B cell (primary cell): ENCODE results near the gene HOXB8. TPM values are rescaled to one million over a fixed set of nuclear protein-coding genes. Genes with fewer than 3 reads are reported as not detected.
A peak's percentile ranks its signal among the peaks of the same experiment; 100 is the strongest.

Source experiments
- ATAC-seq: fragments of 200-7000 bp; cut with Tn5 transposase; one replicate; pipeline ENCODE4 v1.10.0; 2021; ENCODE audit warnings: low read depth, mild to moderate bottlenecking, moderate number of reproducible peaks, moderate library complexity
- CTCF ChIA-PET: fragments of 350-600 bp; sonication (Branson Sonifier 250); formaldehyde crosslinking; loops from one replicate; lab custom pipeline; 2021; ENCODE audit warnings: antibody characterized with exemption, inconsistent platforms; lab: Charles Lee
- POLR2A ChIA-PET: fragments of 350-600 bp; sonication (Branson Sonifier 250); formaldehyde crosslinking; loops from one replicate; lab custom pipeline; 2021; ENCODE audit warnings: antibody characterized with exemption; lab: Charles Lee
- DNase-seq: peaks from one replicate; pipeline ENCODE4 v3.0.0; 2013
- H2AFZ ChIP-seq: 2 replicates; pipeline ENCODE4 v1.6.1; 2012; ENCODE audit warnings: mild to moderate bottlenecking, low read depth, low read length; ENCODE audit not compliant: insufficient read depth, poor library complexity, severe bottlenecking
- H3K27ac ChIP-seq, 2 donors: 1 replicate in 1 of 2; 2 replicates in 1 of 2; pipeline ENCODE4 v1.5.1; 2012 to 2013; ENCODE audit warnings: low read length in 2 of 2, mild to moderate bottlenecking in 2 of 2, moderate library complexity in 1 of 2
- H3K27me3 ChIP-seq, 4 experiments: fragments of 200-600 bp in 1 of 4; sonication (generic) in 1 of 4; replicated peaks in 1 of 4; 1 replicate in 2 of 4; 2 replicates in 2 of 4; pipeline versions ENCODE4 v1.6.1 to v1.7.0; 2013 to 2016; ENCODE audit warnings: low read length in 3 of 4, mild to moderate bottlenecking in 2 of 4, mixed read lengths in 1 of 4, moderate library complexity in 1 of 4; ENCODE audit not compliant: insufficient read depth in 4 of 4, control insufficient read depth in 3 of 4; ENCODE audit errors: control extremely low read depth in 1 of 4
- H3K36me3 ChIP-seq, 2 experiments: replicated peaks in 1 of 2; 1 replicate in 1 of 2; 2 replicates in 1 of 2; pipeline versions ENCODE4 v1.6.1 to v1.7.1; 2013; ENCODE audit warnings: low read length in 1 of 2; ENCODE audit not compliant: insufficient read depth in 2 of 2, control insufficient read depth in 1 of 2; ENCODE audit errors: control extremely low read depth in 1 of 2, extremely low read depth in 1 of 2
- H3K4me1 ChIP-seq, 2 donors: fragments of 200-600 bp in 1 of 2; sonication (generic) in 1 of 2; 1 replicate in 1 of 2; 2 replicates in 1 of 2; pipeline versions ENCODE4 v1.5.1 to v1.6.1; 2013 to 2017; ENCODE audit warnings: low read length in 2 of 2; ENCODE audit not compliant: control insufficient read depth in 2 of 2, insufficient read depth in 2 of 2
- H3K4me2 ChIP-seq: replicated peaks from 2 replicates; pipeline ENCODE3; 2012; ENCODE audit warnings: mild to moderate bottlenecking, low read depth, low read length; ENCODE audit not compliant: poor library complexity, severe bottlenecking
- H3K4me3 ChIP-seq, 5 experiments: fragments of 200-600 bp in 1 of 5; sonication (generic) in 1 of 5; 1 replicate in 3 of 5; 2 replicates in 2 of 5; pipeline versions ENCODE4 v1.5.1 to v1.7.0; 2011 to 2016; ENCODE audit warnings: low read length in 4 of 5, mild to moderate bottlenecking in 4 of 5, low read depth in 2 of 5, control low read depth in 1 of 5, moderate library complexity in 1 of 5; ENCODE audit not compliant: insufficient read depth in 1 of 5; ENCODE audit errors: control extremely low read depth in 1 of 5, extremely low read depth in 1 of 5
- H3K79me2 ChIP-seq: fragments of 200-600 bp; sonication (generic); one replicate; pipeline ENCODE4 v1.6.0; 2016; ENCODE audit warnings: low read length; ENCODE audit not compliant: control insufficient read depth, insufficient read depth
- H3K9ac ChIP-seq: fragments of 200-600 bp; sonication (generic); 2 replicates; pipeline ENCODE4 v1.6.1; 2017; ENCODE audit warnings: mild to moderate bottlenecking, low read length, moderate library complexity
- H3K9me3 ChIP-seq, 3 donors: one replicate each; pipeline versions ENCODE4 v1.6.1 to v1.7.1; 2013; ENCODE audit warnings: low read length in 2 of 3; ENCODE audit not compliant: control insufficient read depth in 2 of 3, insufficient read depth in 1 of 3; ENCODE audit errors: control extremely low read depth in 1 of 3
- H4K20me1 ChIP-seq: 2 replicates; pipeline ENCODE4 v1.6.0; 2012; ENCODE audit warnings: mild to moderate bottlenecking, low read length; ENCODE audit not compliant: insufficient read depth, control insufficient read depth, poor library complexity, severe bottlenecking
- H3K27ac Mint-ChIP-seq: one replicate; pipeline ENCODE4 v1.8.0; 2021; ENCODE audit warnings: mixed read lengths
- H3K27me3 Mint-ChIP-seq: one replicate; pipeline ENCODE4 v1.8.0; 2021; ENCODE audit warnings: mixed read lengths
- H3K4me1 Mint-ChIP-seq: one replicate; pipeline ENCODE4 v1.8.0; 2021; ENCODE audit warnings: mixed read lengths
- H3K4me3 Mint-ChIP-seq: one replicate; pipeline ENCODE4 v1.8.0; 2021; ENCODE audit warnings: mixed read lengths
- H3K9me3 Mint-ChIP-seq: one replicate; pipeline ENCODE4 v1.8.0; 2022; ENCODE audit warnings: mixed read lengths; ENCODE audit not compliant: insufficient read depth
- CTCF ChIP-seq: fragments of 200-600 bp; IDR thresholded peaks from one replicate; pipeline ENCODE4 v1.8.0; 2022; ENCODE audit warnings: antibody characterized with exemption, mild to moderate bottlenecking
- EZH2 ChIP-seq: IDR thresholded peaks from 2 replicates; pipeline ENCODE4 v1.6.1; 2012; ENCODE audit warnings: borderline replicate concordance, low read depth, mild to moderate bottlenecking, moderate library complexity, low read length; ENCODE audit not compliant: insufficient read depth, poor library complexity, severe bottlenecking
- WGBS: methylation state at CpG from one replicate; pipeline ENCODE4 v1.1.5; 2013; ENCODE audit warnings: missing lambda C conversion rate; ENCODE audit not compliant: insufficient coverage; 5-methylcytosine and 5-hydroxymethylcytosine counted together
- intact Hi-C: fragments of 100-400 bp; cut with micrococcal nuclease; formaldehyde crosslinking; loops from one replicate; pipeline ENCODE4 v1.10.0; 2022
- polyA plus RNA-seq: library from polyadenylated mRNA; depleted of rRNA; stranded (reverse); fragments of >200 nt; gene quantifications from 2 replicates; pipeline ENCODE4 v1.2.3, GENCODE V29; 2012
- total RNA-seq, 2 donors: library from RNA; stranded (reverse); fragments of 120-200 nt in 1 of 2; gene quantifications; 1 replicate in 1 of 2; 2 replicates in 1 of 2; pipeline versions ENCODE4 v1.2.3 to v1.2.4, GENCODE V29; 2013 to 2022

HOXB8 gene
- total and polyA plus RNA-seq, 2 donors (not counting 1 experiment from before 2014, with no cell fraction given): not detected

- intact Hi-C loops: no loop called here
- CTCF ChIA-PET: interaction anchor here (1.4 kb wide), 1 partner anchor 9 kb away, joined by 6 read pairs; no protein-coding TSS in a partner anchor
Observed at GRCh38 chr17:48627623-48628521, 12.8 kb upstream of the HOXB8 start.

More at GRCh38 chr17:48627623-48628521, 12.8 kb upstream of the HOXB8 start:
- H3K4me2 ChIP-seq: no peak overlapping the region
- 88% methylated on average over 20 of the region's 27 CpGs for WGBS
- TF ChIP-seq CTCF (no peak), EZH2 (no peak)
- ATAC-seq (no peak), DNase-seq (no peak)
- peaks cover 78% of the 10 kb centered on the region for H3K27me3 Mint-ChIP-seq
- no peak overlapping the region for H3K27ac ChIP-seq
- POLR2A ChIA-PET: no interaction called here
- H3K9me3 ChIP-seq: peaks cover 0 to 9% (median 0%) of the 10 kb centered on the region in 3 donors
- H4K20me1 ChIP-seq: no peaks in the 10 kb centered on the region
- H3K27me3 ChIP-seq: peaks cover 0 to 96% (median 68%) of the 10 kb centered on the region in 4 experiments
- H3K4me3 Mint-ChIP-seq: peak overlapping the region; percentile 23
- H3K9me3 Mint-ChIP-seq: no peaks in the 10 kb centered on the region
- no peaks in the 10 kb centered on the region for H3K36me3 ChIP-seq
- no peaks in the 10 kb centered on the region for H3K79me2 ChIP-seq
- peaks cover 26 to 30% of the 10 kb centered on the region in 2 donors for H3K4me1 ChIP-seq
- H3K4me1 Mint-ChIP-seq: peaks cover 21% of the 10 kb centered on the region
- no peak overlapping the region for H3K4me3 ChIP-seq
- no peak overlapping the region for H3K9ac ChIP-seq
- H2AFZ ChIP-seq: no peak overlapping the region
- no peak overlapping the region for H3K27ac Mint-ChIP-seq
